Naive B cell (primary cell): ENCODE measurements around the gene CREB3L2. TPM values are rescaled to one million over a fixed set of nuclear protein-coding genes. Genes with fewer than 3 reads are reported as not detected.

ENCODE experiments used
- ATAC-seq, 2 donors: fragments of 150-1000 bp; cut with Tn5 transposase; 2 replicates each; pipeline ENCODE4 v1.10.0; 2021; ENCODE audit warnings: low read depth in 2 of 2, mild to moderate bottlenecking in 2 of 2, moderate library complexity in 2 of 2
- DNase-seq: peaks from one replicate; pipeline ENCODE4 v3.0.0; 2022
- H3K27ac Mint-ChIP-seq, 6 donors: one replicate each; pipeline ENCODE4 v1.8.0; 2020 to 2022; ENCODE audit warnings: mild to moderate bottlenecking in 6 of 6, mixed read lengths in 6 of 6, moderate library complexity in 5 of 6, inconsistent platforms in 2 of 6
- H3K27me3 Mint-ChIP-seq, 3 donors: one replicate each; pipeline ENCODE4 v1.8.0; 2021 to 2022; ENCODE audit warnings: mixed read lengths in 3 of 3, mild to moderate bottlenecking in 1 of 3
- H3K36me3 Mint-ChIP-seq, 2 donors: one replicate each; pipeline ENCODE4 v1.8.0; 2020 to 2022; ENCODE audit warnings: mixed read lengths in 2 of 2, inconsistent platforms in 1 of 2, mild to moderate bottlenecking in 1 of 2
- H3K4me1 Mint-ChIP-seq, 3 donors: one replicate each; pipeline ENCODE4 v1.8.0; 2020 to 2022; ENCODE audit warnings: mixed read lengths in 3 of 3, inconsistent platforms in 1 of 3, mild to moderate bottlenecking in 1 of 3, moderate library complexity in 1 of 3
- H3K4me3 Mint-ChIP-seq, 8 donors: one replicate each; pipeline ENCODE4 v1.8.0; 2020 to 2022; ENCODE audit warnings: mild to moderate bottlenecking in 8 of 8, mixed read lengths in 8 of 8, moderate library complexity in 8 of 8, inconsistent platforms in 2 of 8
- H3K9me3 Mint-ChIP-seq, 7 donors: one replicate each; pipeline ENCODE4 v1.8.0; 2020 to 2022; ENCODE audit warnings: mixed read lengths in 7 of 7, mild to moderate bottlenecking in 5 of 7, inconsistent platforms in 2 of 7, moderate library complexity in 1 of 7
- polyA plus RNA-seq, 6 donors: library from polyadenylated mRNA; unstranded; fragments of 300-500 nt; fragmentation: Illumina TruSeq; gene quantifications; one replicate each; pipeline ENCODE4 v1.2.3, GENCODE V29; 2021; ENCODE audit warnings: low read depth in 6 of 6

CREB3L2 gene
- polyA plus RNA-seq, 6 donors from 2014 or later = 8.0 to 26.6 (median 19.5) TPM

GRCh38 chr7:137903382-137904169 is 98.3 kb downstream of the CREB3L2 start:
- Mint-ChIP-seq H3K4me1 (peaks cover 10 to 23% (median 21%) of the 10 kb centered on the region in 3 donors), H3K9me3 (peaks cover 0 to 5% (median 0%) of the 10 kb centered on the region in 7 donors), H3K27me3 (no peaks in the 10 kb centered on the region), H3K27ac (peak overlapping the region in 4 of 6 donors; percentile 47 to 82 (median 66)), H3K36me3 (peaks cover 27 to 28% of the 10 kb centered on the region in 2 donors), H3K4me3 (peak overlapping the region in 1 of 8 donors; percentile 47)
- peak; percentile 75 for DNase-seq
- peak; percentile 73 to 77 for ATAC-seq

GRCh38 chr7:137900137-137900536 is 101.7 kb downstream of the CREB3L2 start:
- peaks cover 8 to 9% of the 10 kb centered on the region in 2 donors for H3K36me3 Mint-ChIP-seq
- no peaks in the 10 kb centered on the region for H3K27me3 Mint-ChIP-seq
- H3K4me3 Mint-ChIP-seq = peak overlapping the region in 4 of 8 donors; percentile 16 to 75 (median 36)
- peaks cover 13 to 37% (median 29%) of the 10 kb centered on the region in 3 donors for H3K4me1 Mint-ChIP-seq
- no peak for ATAC-seq
- H3K27ac Mint-ChIP-seq = no peak overlapping the region
- DNase-seq = no peak
- no peaks in the 10 kb centered on the region for H3K9me3 Mint-ChIP-seq

- Mint-ChIP-seq H3K4me3 (peak overlapping the region; percentile 45 to 86 (median 82)), H3K27me3 (no peaks in the 10 kb centered on the region), H3K27ac (peak overlapping the region; percentile 69 to 96 (median 92)), H3K9me3 (no peaks in the 10 kb centered on the region), H3K4me1 (peaks cover 13 to 37% (median 29%) of the 10 kb centered on the region in 3 donors), H3K36me3 (peaks cover 11 to 12% of the 10 kb centered on the region in 2 donors)
- peak; percentile 72 for DNase-seq
- peak; percentile 84 to 86 for ATAC-seq
Observed at GRCh38 chr7:137898839-137899721, 102.8 kb downstream of the CREB3L2 start.

GRCh38 chr7:137895301-137896221 is 106.3 kb downstream of the CREB3L2 start:
- H3K4me1 Mint-ChIP-seq = peaks cover 13 to 28% (median 23%) of the 10 kb centered on the region in 3 donors
- DNase-seq (no peak), ATAC-seq (no peak)
- no peaks in the 10 kb centered on the region for H3K9me3 Mint-ChIP-seq
- H3K27me3 Mint-ChIP-seq = no peaks in the 10 kb centered on the region
- H3K36me3 Mint-ChIP-seq = peaks cover 22 to 24% of the 10 kb centered on the region in 2 donors
- H3K27ac Mint-ChIP-seq = peak overlapping the region in 3 of 6 donors; percentile 42 to 81 (median 48)
- no peak overlapping the region for H3K4me3 Mint-ChIP-seq

- H3K9me3 Mint-ChIP-seq = no peaks in the 10 kb centered on the region
- no peak overlapping the region for H3K4me3 Mint-ChIP-seq
- H3K36me3 Mint-ChIP-seq = peaks cover 22 to 26% of the 10 kb centered on the region in 2 donors
- peaks cover 0 to 11% (median 4%) of the 10 kb centered on the region in 3 donors for H3K4me1 Mint-ChIP-seq
- no peaks in the 10 kb centered on the region for H3K27me3 Mint-ChIP-seq
- DNase-seq (no peak), ATAC-seq (no peak)
- H3K27ac Mint-ChIP-seq = peak overlapping the region in 1 of 6 donors; percentile 52
Observed at GRCh38 chr7:137893143-137893742, 108.6 kb downstream of the CREB3L2 start.

- no peaks in the 10 kb centered on the region for H3K9me3 Mint-ChIP-seq
- no peak for DNase-seq
Observed at GRCh38 chr7:137891016-137891655, 110.8 kb downstream of the CREB3L2 start.

GRCh38 chr7:137890449-137890921 is 111.4 kb downstream of the CREB3L2 start:
- DNase-seq (no peak), ATAC-seq (no peak)
- H3K27me3 Mint-ChIP-seq = no peaks in the 10 kb centered on the region
- peaks cover 0 to 5% (median 0%) of the 10 kb centered on the region in 3 donors for H3K4me1 Mint-ChIP-seq
- peaks cover 21 to 28% of the 10 kb centered on the region in 2 donors for H3K36me3 Mint-ChIP-seq
- H3K27ac Mint-ChIP-seq = no peak overlapping the region
- H3K9me3 Mint-ChIP-seq = no peaks in the 10 kb centered on the region
- H3K4me3 Mint-ChIP-seq = no peak overlapping the region

More at GRCh38 chr7:137891016-137891655, 110.8 kb downstream of the CREB3L2 start:
- no peak overlapping the region for H3K27ac Mint-ChIP-seq
- no peaks in the 10 kb centered on the region for H3K27me3 Mint-ChIP-seq
- no peak overlapping the region for H3K4me3 Mint-ChIP-seq
- ATAC-seq = no peak
- H3K4me1 Mint-ChIP-seq = peaks cover 0 to 3% (median 3%) of the 10 kb centered on the region in 3 donors
- peaks cover 17 to 25% of the 10 kb centered on the region in 2 donors for H3K36me3 Mint-ChIP-seq

GRCh38 chr7:137888241-137888640 is 113.6 kb downstream of the CREB3L2 start:
- Mint-ChIP-seq H3K4me1 (peaks cover 0 to 5% (median 0%) of the 10 kb centered on the region in 3 donors), H3K4me3 (no peak overlapping the region), H3K36me3 (peaks cover 9 to 20% of the 10 kb centered on the region in 2 donors), H3K27me3 (no peaks in the 10 kb centered on the region), H3K27ac (no peak overlapping the region), H3K9me3 (no peaks in the 10 kb centered on the region)
- DNase-seq (no peak), ATAC-seq (no peak)

- ATAC-seq = no peak
- peaks cover 18 to 35% of the 10 kb centered on the region in 2 donors for H3K36me3 Mint-ChIP-seq
- peaks cover 0 to 3% (median 0%) of the 10 kb centered on the region in 7 donors for H3K9me3 Mint-ChIP-seq
- peak overlapping the region in 2 of 6 donors; percentile 10 to 83 for H3K27ac Mint-ChIP-seq
- H3K4me1 Mint-ChIP-seq = peaks cover 0 to 5% (median 0%) of the 10 kb centered on the region in 3 donors
- H3K27me3 Mint-ChIP-seq = no peaks in the 10 kb centered on the region
- no peak overlapping the region for H3K4me3 Mint-ChIP-seq
- DNase-seq = no peak
Observed at GRCh38 chr7:137886746-137887145, 115.1 kb downstream of the CREB3L2 start.

GRCh38 chr7:137886281-137886680 is 115.6 kb downstream of the CREB3L2 start:
- no peaks in the 10 kb centered on the region for H3K27me3 Mint-ChIP-seq
- H3K4me1 Mint-ChIP-seq = peaks cover 0 to 5% (median 0%) of the 10 kb centered on the region in 3 donors
- H3K4me3 Mint-ChIP-seq = no peak overlapping the region
- peaks cover 23 to 40% of the 10 kb centered on the region in 2 donors for H3K36me3 Mint-ChIP-seq
- DNase-seq (no peak), ATAC-seq (no peak)
- peaks cover 0 to 3% (median 0%) of the 10 kb centered on the region in 7 donors for H3K9me3 Mint-ChIP-seq
- peak overlapping the region in 3 of 6 donors; percentile 5 to 76 (median 55) for H3K27ac Mint-ChIP-seq

- H3K4me1 Mint-ChIP-seq = peaks cover 0 to 5% (median 0%) of the 10 kb centered on the region in 3 donors
- no peak overlapping the region for H3K4me3 Mint-ChIP-seq
- peaks cover 26 to 38% of the 10 kb centered on the region in 2 donors for H3K36me3 Mint-ChIP-seq
- no peaks in the 10 kb centered on the region for H3K27me3 Mint-ChIP-seq
- H3K27ac Mint-ChIP-seq = no peak overlapping the region
- no peak for ATAC-seq
- DNase-seq = no peak
- peaks cover 0 to 3% (median 0%) of the 10 kb centered on the region in 7 donors for H3K9me3 Mint-ChIP-seq
Observed at GRCh38 chr7:137885678-137886077, 116.2 kb downstream of the CREB3L2 start.
